ENCODE measurements around the gene ARHGEF4. TPM values are rescaled to one million over a fixed set of nuclear protein-coding genes. Genes with fewer than 3 reads are reported as not detected.

The ARHGEF4 gene
- total RNA-seq, 1 experiment from 2014 or later, result 12.6 TPM

DNA sequence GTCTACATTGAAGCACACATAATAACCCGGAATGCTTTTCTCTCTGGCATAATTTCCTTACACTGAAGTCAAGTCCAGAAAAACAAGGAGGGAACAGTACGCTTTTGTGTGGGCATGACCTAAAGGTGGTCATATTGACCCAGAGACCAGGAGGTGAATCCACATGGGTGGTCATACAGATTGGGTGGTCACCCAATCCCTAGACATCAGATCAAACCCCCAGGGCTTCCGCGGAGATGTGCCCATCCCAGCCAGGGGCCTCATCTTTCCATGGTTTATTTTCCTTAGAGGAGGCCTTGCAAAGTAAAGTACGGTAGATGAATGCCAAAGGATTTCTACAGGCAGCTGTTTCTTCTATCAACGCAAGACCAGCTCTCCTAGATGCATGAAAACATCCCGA is 217.8 kb downstream of the ARHGEF4 start:
- H3K27me3 Mint-ChIP-seq (ENCODE audit: low read depth), result no peaks in the 10 kb centered on the region; the same call in 1 of the 2 replicates
- Histone ChIP-seq H2AK5ac (ENCODE audit: insufficient read length, low read length) (no peak overlapping the region), H2BK120ac (ENCODE audit: low read depth, low read length, poor library complexity, severe bottlenecking) (no peak overlapping the region), H3K4me1 (ENCODE audit: insufficient read depth, low read length) (no peaks in the 10 kb centered on the region; the same call in 1 of the 2 replicates), H3K27me3 (ENCODE audit: insufficient read depth, low read length) (no peaks in the 10 kb centered on the region), H3K4me2 (ENCODE audit: insufficient read depth, insufficient read length, low read length) (no peak overlapping the region), H3K56ac (ENCODE audit: insufficient read length, low read depth, low read length) (no peak overlapping the region), H2BK5ac (ENCODE audit: insufficient read length, low read length) (no peak overlapping the region), H2AFZ (ENCODE audit: low read length) (no peak overlapping the region), H3K79me1 (ENCODE audit: insufficient read depth, low read depth, low read length, poor library complexity, severe bottlenecking) (peaks cover 8% of the 10 kb centered on the region), H2BK15ac (ENCODE audit: low read depth, low read length) (no peak overlapping the region), H3K79me2 (ENCODE audit: insufficient read depth, low read length) (peaks cover 14% of the 10 kb centered on the region), H3K9ac (ENCODE audit: extremely low read depth, insufficient read length, low read length) (no peak overlapping the region), H4K8ac (replicated peaks; ENCODE audit: insufficient read length, low read depth, low read length) (no peak overlapping the region), H4K5ac (ENCODE audit: insufficient read length, low read depth, low read length) (no peak overlapping the region), H4K91ac (ENCODE audit: insufficient read length, low read depth, low read length) (no peak overlapping the region), H3K18ac (ENCODE audit: insufficient read length, low read depth, low read length) (no peak overlapping the region), H3T11ph (ENCODE audit: low read length) (no peak overlapping the region), H3K23ac (ENCODE audit: insufficient read length, low read depth, low read length) (no peak overlapping the region), H3K27ac (ENCODE audit: insufficient read length, low read depth, low read length) (no peak overlapping the region), H4K20me1 (ENCODE audit: control insufficient read depth, insufficient read depth, insufficient read length) (peaks cover 5% of the 10 kb centered on the region), H2BK12ac (ENCODE audit: insufficient read length, low read depth, low read length) (no peak overlapping the region), H3K4ac (ENCODE audit: low read depth, low read length) (no peak overlapping the region), H3K23me2 (ENCODE audit: insufficient read length, low read depth, low read length, poor library complexity, severe bottlenecking) (no peaks in the 10 kb centered on the region), H2BK20ac (ENCODE audit: low read depth, low read length, poor library complexity, severe bottlenecking) (no peak overlapping the region), H3K9me3 (ENCODE audit: control insufficient read depth, low read depth, low read length) (no peaks in the 10 kb centered on the region), H3K14ac (ENCODE audit: insufficient read depth, low read length) (no peak overlapping the region)
- TF ChIP-seq, protein P1, sequence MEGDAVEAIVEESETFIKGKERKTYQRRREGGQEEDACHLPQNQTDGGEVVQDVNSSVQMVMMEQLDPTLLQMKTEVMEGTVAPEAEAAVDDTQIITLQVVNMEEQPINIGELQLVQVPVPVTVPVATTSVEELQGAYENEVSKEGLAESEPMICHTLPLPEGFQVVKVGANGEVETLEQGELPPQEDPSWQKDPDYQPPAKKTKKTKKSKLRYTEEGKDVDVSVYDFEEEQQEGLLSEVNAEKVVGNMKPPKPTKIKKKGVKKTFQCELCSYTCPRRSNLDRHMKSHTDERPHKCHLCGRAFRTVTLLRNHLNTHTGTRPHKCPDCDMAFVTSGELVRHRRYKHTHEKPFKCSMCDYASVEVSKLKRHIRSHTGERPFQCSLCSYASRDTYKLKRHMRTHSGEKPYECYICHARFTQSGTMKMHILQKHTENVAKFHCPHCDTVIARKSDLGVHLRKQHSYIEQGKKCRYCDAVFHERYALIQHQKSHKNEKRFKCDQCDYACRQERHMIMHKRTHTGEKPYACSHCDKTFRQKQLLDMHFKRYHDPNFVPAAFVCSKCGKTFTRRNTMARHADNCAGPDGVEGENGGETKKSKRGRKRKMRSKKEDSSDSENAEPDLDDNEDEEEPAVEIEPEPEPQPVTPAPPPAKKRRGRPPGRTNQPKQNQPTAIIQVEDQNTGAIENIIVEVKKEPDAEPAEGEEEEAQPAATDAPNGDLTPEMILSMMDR (conservative IDR thresholded peaks at IDR 0.05), result no peak
- peak overlapping the region in 2 of 3 experiments; percentile 52 to 64; a peak in 2 of 7 replicates for H3K27ac Mint-ChIP-seq
- DNase-seq, result no peak
- peaks cover 64 to 89% (median 87%) of the 10 kb centered on the region in 3 experiments; a peak in 6 of 7 replicates for H3K36me3 Mint-ChIP-seq (ENCODE audit: insufficient read depth in 1 of 3, low read depth in 3 of 3)
- no peak overlapping the region for H3K4me3 Mint-ChIP-seq
- WGBS (ENCODE audit: extremely low coverage, insufficient read length, low lambda C conversion rate), result no CpG with 5 or more reads among the region's 7 CpGs
- H3K9me3 Mint-ChIP-seq, result no peaks in the 10 kb centered on the region
- H3K4me1 Mint-ChIP-seq, result peaks cover 13 to 20% of the 10 kb centered on the region in 2 experiments
